ENCODE data around the gene PTK7.

Gene PTK7

GRCh38 chr6:43043310-43043709, 32.8 kb upstream of the PTK7 start:
- no peak overlapping the region for H3K4me3 ChIP-seq (ENCODE audit: low read length)
- no peak for TF ChIP-seq CTCF (conservative IDR thresholded peaks at IDR 0.05; ENCODE audit: low read depth, low read length)
- no peak for DNase-seq (ENCODE audit: low read depth)

- TF ChIP-seq CTCF (conservative IDR thresholded peaks at IDR 0.05; ENCODE audit: low read depth, low read length) = no peak
- DNase-seq (ENCODE audit: low read depth) = no peak
- no peak overlapping the region for H3K4me3 ChIP-seq (ENCODE audit: low read length)
These were observed 30.7 kb upstream of the PTK7 start for GRCh38 chr6:43045371-43045930.

- H3K4me3 ChIP-seq (ENCODE audit: low read length) = no peak overlapping the region
- DNase-seq (ENCODE audit: low read depth) = no peak
- TF ChIP-seq CTCF (conservative IDR thresholded peaks at IDR 0.05; ENCODE audit: low read depth, low read length) = no peak
These were observed 28.1 kb upstream of the PTK7 start for GRCh38 chr6:43047998-43048397.

- H3K4me3 ChIP-seq (ENCODE audit: low read length) = no peak overlapping the region
- TF ChIP-seq CTCF (conservative IDR thresholded peaks at IDR 0.05; ENCODE audit: low read depth, low read length) = no peak
- no peak for DNase-seq (ENCODE audit: low read depth)
These were observed 25.1 kb upstream of the PTK7 start for GRCh38 chr6:43050981-43051380.

- H3K4me3 ChIP-seq (ENCODE audit: low read length) = peak overlapping the region; percentile 82
- DNase-seq (ENCODE audit: low read depth) = no peak
- no peak for TF ChIP-seq CTCF (conservative IDR thresholded peaks at IDR 0.05; ENCODE audit: low read depth, low read length)
These were observed 23.8 kb upstream of the PTK7 start for GRCh38 chr6:43052225-43052841.

- TF ChIP-seq CTCF (conservative IDR thresholded peaks at IDR 0.05; ENCODE audit: low read depth, low read length) = no peak
- H3K4me3 ChIP-seq (ENCODE audit: low read length) = peak overlapping the region; percentile 82
- DNase-seq (ENCODE audit: low read depth) = no peak
These were observed 23.1 kb upstream of the PTK7 start for GRCh38 chr6:43052842-43053544.
